Tibial artery (tissue), 4 donors: ENCODE measurements around the gene CDK12.

Experiments
- DNase-seq, 2 donors: peaks; one replicate each; pipeline ENCODE4 v3.0.0-alpha.2; 2019
- H3K27ac ChIP-seq, 2 donors: fragments of 200-600 bp; sonication (generic) in 1 of 2; 1 replicate in 1 of 2; 2 replicates in 1 of 2; pipeline ENCODE4 v1.5.1; 2018 to 2019; ENCODE audit warnings: mild to moderate bottlenecking in 1 of 2
- H3K27me3 ChIP-seq, 2 donors: fragments of 200-600 bp; sonication (generic) in 1 of 2; one replicate each; pipeline versions ENCODE4 v1.5.1 to v1.6.0; 2016 to 2019
- H3K36me3 ChIP-seq, 3 donors: fragments of 200-600 bp; sonication (generic) in 2 of 3; one replicate each; pipeline ENCODE4 v1.5.1; 2016 to 2019; ENCODE audit warnings: mild to moderate bottlenecking in 2 of 3
- H3K4me1 ChIP-seq, 4 donors: fragments of 200-600 bp; sonication (generic) in 2 of 4; 1 replicate in 3 of 4; 2 replicates in 1 of 4; pipeline ENCODE4 v1.5.1; 2016 to 2019
- H3K4me3 ChIP-seq, 2 donors: fragments of 200-600 bp; sonication (generic) in 1 of 2; 1 replicate in 1 of 2; 2 replicates in 1 of 2; pipeline ENCODE4 v1.5.1; 2018 to 2019; ENCODE audit warnings: mild to moderate bottlenecking in 2 of 2
- H3K9me3 ChIP-seq, 3 donors: fragments of 200-600 bp; sonication (generic) in 1 of 3; one replicate each; pipeline ENCODE4 v1.5.1; 2016 to 2019
- intact Hi-C: fragments of 100-400 bp; cut with DNase I; formaldehyde crosslinking; loops from one replicate; pipeline ENCODE4 v1.15.0; 2023; ENCODE audit warnings: low total_unique reads
- TF ChIP-seq, protein P1 (sequence below), 2 experiments: fragments of 200-600 bp in 1 of 2; fragments of 450-650 bp in 1 of 2; IDR thresholded peaks; one replicate each; pipeline ENCODE4 v1.5.1; 2017 to 2019; ENCODE audit warnings: antibody characterized with exemption in 2 of 2, mild to moderate bottlenecking in 1 of 2, moderate library complexity in 1 of 2

The CDK12 gene

DNA sequence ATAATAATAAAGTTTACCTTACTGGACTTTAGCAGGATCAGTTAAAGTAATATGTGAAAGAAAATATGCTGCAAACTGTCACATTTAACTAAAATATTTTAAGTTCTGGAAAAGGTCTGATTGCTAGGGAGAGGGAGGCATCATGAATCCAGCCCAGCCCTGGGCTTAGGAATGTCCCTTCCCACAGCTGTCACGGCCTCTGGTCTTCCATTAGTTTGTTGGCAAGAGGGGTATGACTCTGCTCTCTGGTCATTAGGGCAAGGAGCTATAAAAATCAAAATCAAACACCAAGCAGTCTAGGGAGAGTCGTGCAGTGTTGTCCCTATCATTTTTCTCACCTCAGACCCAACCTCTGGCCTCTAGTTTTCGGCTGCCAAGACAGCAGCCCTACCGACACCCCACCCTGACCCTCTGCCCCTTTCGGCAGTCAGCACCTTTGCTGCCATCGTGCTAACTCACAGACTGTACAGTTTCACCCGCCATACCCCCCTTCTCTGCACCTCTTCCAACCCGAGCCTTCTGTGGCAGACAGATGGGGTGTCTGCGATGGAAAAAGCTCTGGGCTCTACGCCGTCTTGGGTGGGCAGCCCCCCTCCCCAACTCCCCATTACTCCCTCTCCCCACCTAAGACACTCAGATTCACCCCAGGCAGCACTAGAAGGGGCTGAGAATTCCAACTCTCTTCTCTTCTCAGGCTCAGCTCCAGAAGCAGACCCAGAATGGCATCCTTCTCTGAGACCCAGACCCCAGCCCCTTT, 105.0 kb downstream of the CDK12 start:
- Histone ChIP-seq H3K9me3 (no peaks in the 10 kb centered on the region), H3K4me3 (no peak overlapping the region), H3K27me3 (no peaks in the 10 kb centered on the region), H3K4me1 (no peaks in the 10 kb centered on the region), H3K27ac (no peak overlapping the region), H3K36me3 (peaks cover 5 to 73% (median 37%) of the 10 kb centered on the region in 3 donors)
- TF ChIP-seq, protein P1, sequence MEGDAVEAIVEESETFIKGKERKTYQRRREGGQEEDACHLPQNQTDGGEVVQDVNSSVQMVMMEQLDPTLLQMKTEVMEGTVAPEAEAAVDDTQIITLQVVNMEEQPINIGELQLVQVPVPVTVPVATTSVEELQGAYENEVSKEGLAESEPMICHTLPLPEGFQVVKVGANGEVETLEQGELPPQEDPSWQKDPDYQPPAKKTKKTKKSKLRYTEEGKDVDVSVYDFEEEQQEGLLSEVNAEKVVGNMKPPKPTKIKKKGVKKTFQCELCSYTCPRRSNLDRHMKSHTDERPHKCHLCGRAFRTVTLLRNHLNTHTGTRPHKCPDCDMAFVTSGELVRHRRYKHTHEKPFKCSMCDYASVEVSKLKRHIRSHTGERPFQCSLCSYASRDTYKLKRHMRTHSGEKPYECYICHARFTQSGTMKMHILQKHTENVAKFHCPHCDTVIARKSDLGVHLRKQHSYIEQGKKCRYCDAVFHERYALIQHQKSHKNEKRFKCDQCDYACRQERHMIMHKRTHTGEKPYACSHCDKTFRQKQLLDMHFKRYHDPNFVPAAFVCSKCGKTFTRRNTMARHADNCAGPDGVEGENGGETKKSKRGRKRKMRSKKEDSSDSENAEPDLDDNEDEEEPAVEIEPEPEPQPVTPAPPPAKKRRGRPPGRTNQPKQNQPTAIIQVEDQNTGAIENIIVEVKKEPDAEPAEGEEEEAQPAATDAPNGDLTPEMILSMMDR (IDR thresholded peaks at IDR 0.05), result no peak
- intact Hi-C loops, result no loop called here
- no peak for DNase-seq

DNA sequence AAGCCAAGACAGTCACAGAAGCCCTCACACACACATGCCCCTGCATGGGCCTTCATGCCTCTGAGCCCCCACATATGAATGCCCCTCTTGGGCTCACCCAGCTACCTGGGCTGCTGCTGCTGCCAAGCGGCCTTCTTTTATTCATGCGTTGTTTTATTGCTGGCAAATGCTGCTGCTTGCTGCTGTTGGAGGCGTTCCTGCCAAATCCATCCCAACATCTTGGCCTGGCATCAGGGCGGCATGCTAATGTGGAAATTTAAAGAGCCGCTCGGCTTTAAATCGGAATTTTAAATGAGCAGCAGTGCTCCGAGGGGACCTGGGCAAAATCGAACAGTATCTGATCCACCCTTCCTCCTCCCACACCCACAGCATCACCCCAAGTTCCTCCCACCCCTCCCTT, 107.4 kb downstream of the CDK12 start:
- TF ChIP-seq, protein P1 (IDR thresholded peaks at IDR 0.05), result no peak
- H3K9me3 ChIP-seq, result no peaks in the 10 kb centered on the region
- peaks cover 0 to 10% (median 4%) of the 10 kb centered on the region in 4 donors for H3K4me1 ChIP-seq
- H3K4me3 ChIP-seq, result no peak overlapping the region
- DNase-seq, result no peak
- no peak overlapping the region for H3K27ac ChIP-seq
- intact Hi-C loops, result no loop called here
- H3K27me3 ChIP-seq, result no peaks in the 10 kb centered on the region
- H3K36me3 ChIP-seq, result peaks cover 5 to 62% (median 41%) of the 10 kb centered on the region in 3 donors

DNA sequence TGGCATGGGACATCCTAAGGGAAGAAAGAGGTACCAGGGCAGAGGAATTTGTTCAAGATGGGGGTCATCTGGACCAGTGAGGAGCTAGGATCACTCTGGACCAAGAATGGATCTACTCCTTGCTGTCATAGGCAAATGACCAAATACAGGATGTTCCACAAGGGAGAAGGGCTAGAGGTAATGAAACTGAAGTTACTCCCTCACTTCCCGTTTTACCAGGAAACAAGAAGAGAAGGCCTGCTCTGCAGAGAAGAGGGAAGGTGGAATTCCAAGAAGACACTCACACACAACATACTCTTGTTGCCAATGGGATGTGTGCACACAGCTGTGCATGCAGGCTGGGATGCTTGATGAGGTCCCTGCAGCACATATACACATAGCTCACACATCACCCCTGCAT, 107.8 kb downstream of the CDK12 start:
- DNase-seq, result no peak
- no peaks in the 10 kb centered on the region for H3K9me3 ChIP-seq
- H3K4me3 ChIP-seq, result no peak overlapping the region
- H3K27ac ChIP-seq, result no peak overlapping the region
- H3K4me1 ChIP-seq, result peaks cover 0 to 14% (median 6%) of the 10 kb centered on the region in 4 donors
- no peaks in the 10 kb centered on the region for H3K27me3 ChIP-seq
- TF ChIP-seq, protein P1 (IDR thresholded peaks at IDR 0.05), result no peak
- H3K36me3 ChIP-seq, result peaks cover 5 to 62% (median 41%) of the 10 kb centered on the region in 3 donors
- intact Hi-C loops, result no loop called here

DNA sequence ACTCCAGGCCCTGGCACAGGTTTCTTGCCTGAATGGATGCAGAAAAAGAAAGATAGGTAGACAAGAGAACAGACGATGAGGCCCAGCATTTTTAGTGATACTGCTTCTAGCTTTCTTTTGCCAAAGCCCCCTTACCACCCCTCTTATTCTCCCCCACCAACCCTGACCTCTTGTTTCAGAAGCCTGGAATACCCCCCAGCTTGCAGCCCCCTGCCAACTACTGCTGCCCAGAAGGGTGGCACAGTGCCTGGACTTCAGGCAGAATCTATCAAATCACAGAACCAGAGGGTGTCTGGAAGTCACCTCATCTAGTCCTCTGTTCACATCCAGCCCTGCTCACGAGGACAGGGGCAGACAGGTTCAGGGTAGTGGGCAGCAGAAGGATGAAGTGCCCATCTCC, 110.8 kb downstream of the CDK12 start:
- Histone ChIP-seq H3K4me3 (no peak overlapping the region), H3K36me3 (peaks cover 0 to 32% (median 31%) of the 10 kb centered on the region in 3 donors), H3K27ac (no peak overlapping the region), H3K9me3 (no peaks in the 10 kb centered on the region), H3K4me1 (peaks cover 0 to 16% (median 7%) of the 10 kb centered on the region in 4 donors), H3K27me3 (no peaks in the 10 kb centered on the region)
- TF ChIP-seq, protein P1 (IDR thresholded peaks at IDR 0.05), result no peak
- no peak for DNase-seq
- intact Hi-C loops, result no loop called here

DNA sequence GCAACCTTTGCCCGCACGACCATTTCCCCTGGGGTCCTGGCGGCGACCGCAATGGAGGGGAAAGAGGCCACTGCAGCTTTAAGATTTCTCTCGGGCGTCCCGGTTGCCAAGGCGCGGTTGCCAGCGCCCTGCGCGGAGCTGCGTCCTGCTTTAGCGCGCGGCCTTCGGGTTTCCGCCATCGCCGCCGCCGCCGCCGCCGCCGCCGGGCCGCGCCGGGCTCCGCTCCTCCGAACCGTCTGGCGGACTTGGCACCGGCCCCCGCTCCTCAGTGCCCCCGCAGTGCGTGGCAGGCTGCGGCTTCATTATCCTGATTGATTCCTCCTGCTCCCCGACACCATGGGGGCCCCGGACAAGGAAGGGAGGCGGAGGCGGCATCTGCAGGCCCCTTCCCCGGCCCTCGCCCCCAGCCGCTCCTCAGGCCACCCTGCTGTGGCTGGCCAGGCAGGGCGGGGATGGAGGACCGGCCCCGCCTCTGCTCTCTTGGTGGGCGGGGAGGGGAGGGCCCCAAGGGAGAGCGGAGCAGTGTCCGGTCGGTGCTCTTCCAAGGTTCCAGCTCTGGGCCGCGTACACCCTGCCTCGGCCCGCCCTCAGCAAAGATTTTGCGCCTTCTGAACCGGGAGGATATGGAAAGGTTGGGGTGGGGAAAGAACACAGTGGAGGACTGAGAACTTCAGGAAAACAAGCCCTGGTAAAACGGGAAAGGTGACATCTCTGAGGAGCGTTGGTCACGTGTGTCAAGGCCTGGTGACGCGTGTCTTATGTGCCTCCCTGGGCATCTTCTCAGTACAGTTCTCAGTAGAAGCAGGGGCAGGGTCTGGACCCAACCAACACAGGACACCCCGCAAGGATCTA, 112.4 kb downstream of the CDK12 start:
- H3K4me1 ChIP-seq, result peaks cover 0 to 16% (median 7%) of the 10 kb centered on the region in 4 donors
- intact Hi-C loops, result no loop called here
- TF ChIP-seq, protein P1 (IDR thresholded peaks at IDR 0.05), result no peak
- peaks cover 0 to 3% of the 10 kb centered on the region in 2 donors for H3K27me3 ChIP-seq
- peaks cover 0 to 17% (median 16%) of the 10 kb centered on the region in 3 donors for H3K36me3 ChIP-seq
- H3K27ac ChIP-seq, result peak overlapping the region; percentile 73 to 77
- peak overlapping the region; percentile 57 to 68 for H3K4me3 ChIP-seq
- no peaks in the 10 kb centered on the region for H3K9me3 ChIP-seq
- peak; percentile 52 to 79 for DNase-seq
